MM.1S (cell line): ENCODE measurements around the gene TSHZ2.

Experiments used
- DNase-seq: peaks from one replicate; pipeline ENCODE4 v3.0.0-alpha.2; 2015
- H2AFZ ChIP-seq: fragments of 300-600 bp; sonication (generic); 2 replicates; pipeline ENCODE4 v1.6.0; 2016; ENCODE audit warnings: antibody characterized with exemption, low read length
- H3F3A ChIP-seq: fragments of 300-600 bp; sonication (generic); 2 replicates; pipeline ENCODE4 v1.6.1; 2016; ENCODE audit warnings: mild to moderate bottlenecking, antibody characterized with exemption, low read length, moderate library complexity, mixed read lengths; ENCODE audit not compliant: insufficient read depth
- H3K27ac ChIP-seq: fragments of 300-600 bp; sonication (generic); 2 replicates; pipeline ENCODE4 v1.5.1; 2016; ENCODE audit warnings: mild to moderate bottlenecking, low read length
- H3K27me3 ChIP-seq: fragments of 300-600 bp; sonication (generic); replicated peaks from 2 replicates; pipeline ENCODE4 v1.6.0; 2016; ENCODE audit warnings: low read length; ENCODE audit not compliant: insufficient read depth
- H3K36me3 ChIP-seq: fragments of 300-600 bp; sonication (generic); replicated peaks from 2 replicates; pipeline ENCODE4 v1.6.1; 2016; ENCODE audit warnings: mild to moderate bottlenecking, low read length, mixed read lengths; ENCODE audit not compliant: insufficient read depth
- H3K4me1 ChIP-seq: fragments of 300-600 bp; sonication (generic); 2 replicates; pipeline ENCODE4 v1.6.1; 2016; ENCODE audit warnings: low read length, mixed read lengths
- H3K4me2 ChIP-seq: fragments of 300-600 bp; sonication (generic); 2 replicates; pipeline ENCODE4 v1.6.0; 2016; ENCODE audit warnings: low read depth, low read length
- H3K4me3 ChIP-seq: fragments of 300-600 bp; sonication (generic); 2 replicates; pipeline ENCODE4 v1.5.1; 2016; ENCODE audit warnings: low read length, mixed read lengths
- H3K79me2 ChIP-seq: fragments of 300-600 bp; sonication (generic); 2 replicates; pipeline ENCODE4 v1.6.1; 2016; ENCODE audit warnings: mixed run types, low read length, mixed read lengths
- H3K9ac ChIP-seq: fragments of 300-600 bp; sonication (generic); 2 replicates; pipeline ENCODE4 v1.6.1; 2016; ENCODE audit warnings: low read length, mixed read lengths
- H3K9me2 ChIP-seq: fragments of 300-600 bp; sonication (generic); replicated peaks from 2 replicates; pipeline ENCODE4 v1.6.1; 2016; ENCODE audit warnings: mild to moderate bottlenecking, low read length, mixed read lengths; ENCODE audit not compliant: insufficient read depth
- H3K9me3 ChIP-seq: fragments of 300-600 bp; sonication (generic); replicated peaks from 2 replicates; pipeline ENCODE4 v1.6.1; 2016; ENCODE audit warnings: mild to moderate bottlenecking, low read length, mixed read lengths; ENCODE audit not compliant: insufficient read depth
- H4K20me1 ChIP-seq: fragments of 300-600 bp; sonication (generic); 2 replicates; pipeline ENCODE4 v1.6.1; 2016; ENCODE audit warnings: mild to moderate bottlenecking, low read length, moderate library complexity, mixed read lengths; ENCODE audit not compliant: insufficient read depth
- CTCF ChIP-seq: fragments of 300-600 bp; sonication (generic); IDR thresholded peaks from 2 replicates; pipeline ENCODE4 v1.5.1; 2016; ENCODE audit warnings: antibody characterized with exemption, low read length, mixed read lengths
- EZH2 ChIP-seq: fragments of 300-600 bp; sonication (generic); optimal IDR thresholded peaks from 2 replicates; pipeline ENCODE3; 2017; ENCODE audit warnings: low read depth, mild to moderate bottlenecking, antibody characterized with exemption, low read length, mixed read lengths
- EZH2phosphoT487 ChIP-seq: fragments of 300-600 bp; sonication (generic); IDR thresholded peaks from 2 replicates; pipeline ENCODE4 v1.6.1; 2018; ENCODE audit warnings: antibody characterized with exemption, low read length

TSHZ2 gene

DNA sequence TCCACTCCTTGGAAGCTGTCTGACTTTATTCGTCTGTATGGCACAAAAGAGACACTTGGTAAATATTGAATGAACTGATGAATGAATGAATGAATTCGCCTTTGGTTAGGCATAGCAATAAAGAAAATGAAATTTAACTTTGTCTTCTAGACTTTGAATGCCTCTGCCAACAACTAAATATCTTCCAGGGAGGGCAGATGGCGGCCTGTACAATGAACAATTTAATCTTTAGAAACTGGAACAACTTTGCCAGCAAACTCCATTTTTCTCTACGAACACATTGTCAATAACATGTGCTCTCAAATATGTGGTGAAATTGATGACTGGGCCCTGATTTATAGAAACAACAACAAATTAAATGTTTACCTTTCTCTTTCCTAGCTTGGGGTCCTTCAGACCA is 480.9 kb downstream of the TSHZ2 start:
- H3K9me3 ChIP-seq = no peaks in the 10 kb centered on the region
- H3K9me2 ChIP-seq = no peaks in the 10 kb centered on the region
- H3K79me2 ChIP-seq = no peaks in the 10 kb centered on the region
- no peaks in the 10 kb centered on the region for H4K20me1 ChIP-seq
- H3K27me3 ChIP-seq = no peaks in the 10 kb centered on the region
- no peak for DNase-seq
- H3K4me2 ChIP-seq = no peak overlapping the region
- no peaks in the 10 kb centered on the region for H3K4me1 ChIP-seq
- no peak overlapping the region for H3K9ac ChIP-seq
- H3F3A ChIP-seq = no peaks in the 10 kb centered on the region
- no peaks in the 10 kb centered on the region for H3K36me3 ChIP-seq
- H3K4me3 ChIP-seq = no peak overlapping the region
- no peak for TF ChIP-seq CTCF
- no peak for TF ChIP-seq EZH2phosphoT487
- H3K27ac ChIP-seq = no peak overlapping the region
- no peak overlapping the region for H2AFZ ChIP-seq

DNA sequence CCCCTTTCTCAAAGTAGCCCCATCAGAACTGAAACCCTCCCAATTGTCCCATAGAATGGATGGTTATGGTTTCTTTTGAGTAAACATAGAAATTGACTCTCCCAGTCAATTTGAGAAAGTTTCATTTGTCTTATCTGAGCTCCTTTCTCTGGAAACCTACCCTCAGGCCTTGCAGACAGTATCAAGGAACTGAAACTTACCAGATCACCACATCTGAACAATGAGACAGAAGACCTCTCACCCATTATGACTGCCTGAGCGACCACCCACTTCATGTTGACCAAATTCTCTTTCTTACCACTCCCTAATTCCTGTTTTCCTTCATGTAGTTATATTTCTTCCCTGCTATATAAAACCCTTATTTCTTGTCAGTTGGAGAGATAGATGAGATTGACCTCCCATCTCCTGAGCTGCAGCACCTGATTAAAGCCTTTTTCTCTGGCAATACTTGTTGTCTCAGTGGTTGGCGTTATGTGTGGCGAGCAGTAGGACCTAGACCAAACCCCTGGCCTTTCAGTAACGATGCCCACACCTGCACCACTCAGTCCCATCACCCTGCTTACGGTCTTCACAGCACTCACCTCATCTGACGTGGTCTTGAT is 482.6 kb downstream of the TSHZ2 start:
- no peaks in the 10 kb centered on the region for H3K9me3 ChIP-seq
- TF ChIP-seq EZH2 (no peak), CTCF (no peak), EZH2phosphoT487 (no peak)
- no peaks in the 10 kb centered on the region for H3F3A ChIP-seq
- H3K4me3 ChIP-seq = no peak overlapping the region
- no peak overlapping the region for H2AFZ ChIP-seq
- H3K27me3 ChIP-seq = no peaks in the 10 kb centered on the region
- no peaks in the 10 kb centered on the region for H3K9me2 ChIP-seq
- H3K27ac ChIP-seq = no peak overlapping the region
- no peaks in the 10 kb centered on the region for H3K36me3 ChIP-seq
- H4K20me1 ChIP-seq = no peaks in the 10 kb centered on the region
- no peak for DNase-seq
- H3K4me1 ChIP-seq = no peaks in the 10 kb centered on the region
- no peaks in the 10 kb centered on the region for H3K79me2 ChIP-seq
- no peak overlapping the region for H3K9ac ChIP-seq
- no peak overlapping the region for H3K4me2 ChIP-seq

DNA sequence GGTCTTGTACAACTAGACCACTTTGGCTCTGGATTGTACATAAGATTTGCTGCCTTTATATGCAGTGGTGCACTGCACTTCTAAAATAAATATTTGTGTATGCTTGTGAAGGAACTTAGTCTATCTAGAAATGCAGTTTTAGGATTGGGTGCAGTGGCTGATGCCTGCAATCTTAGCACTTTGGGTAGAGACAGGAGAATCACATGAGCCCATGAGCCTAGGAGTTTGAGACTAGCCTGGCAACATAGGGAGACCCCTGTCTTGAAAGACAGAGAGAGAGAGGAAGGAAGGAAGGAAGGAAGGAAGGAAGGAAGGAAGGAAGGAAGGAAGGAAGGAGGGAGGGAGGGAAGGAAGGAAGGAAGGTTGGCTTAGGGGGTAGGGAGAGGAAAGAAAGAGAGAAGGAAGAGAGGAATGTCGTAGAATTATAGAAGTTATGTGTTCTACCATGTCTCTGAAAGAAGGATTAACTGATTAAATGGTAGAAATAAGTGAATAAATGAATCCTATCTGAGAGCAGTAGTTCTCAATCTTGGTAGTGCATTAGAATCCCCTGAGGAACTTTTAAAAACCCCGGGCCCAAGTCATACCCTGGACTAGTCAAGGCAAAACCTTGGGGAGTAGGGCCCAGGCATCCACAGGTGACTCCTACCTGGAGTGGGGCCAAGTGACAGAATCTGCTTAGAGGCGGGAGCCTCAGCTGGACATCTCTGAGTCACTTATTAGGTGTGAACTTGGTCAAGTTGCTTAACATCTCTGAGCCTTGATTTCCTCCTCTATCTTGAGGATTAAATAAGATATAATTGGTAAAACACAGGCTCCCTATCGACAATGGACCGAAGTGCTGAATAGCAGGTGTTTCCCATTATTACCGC is 491.2 kb downstream of the TSHZ2 start:
- H2AFZ ChIP-seq = no peak overlapping the region
- no peak overlapping the region for H3K27ac ChIP-seq
- no peaks in the 10 kb centered on the region for H3K79me2 ChIP-seq
- H3K4me3 ChIP-seq = no peak overlapping the region
- no peaks in the 10 kb centered on the region for H3K9me3 ChIP-seq
- H3K36me3 ChIP-seq = no peaks in the 10 kb centered on the region
- H3K4me1 ChIP-seq = no peaks in the 10 kb centered on the region
- H3K9me2 ChIP-seq = no peaks in the 10 kb centered on the region
- H3K27me3 ChIP-seq = no peaks in the 10 kb centered on the region
- DNase-seq = no peak
- no peak overlapping the region for H3K4me2 ChIP-seq
- no peaks in the 10 kb centered on the region for H4K20me1 ChIP-seq
- no peak overlapping the region for H3K9ac ChIP-seq
- H3F3A ChIP-seq = no peaks in the 10 kb centered on the region
- TF ChIP-seq CTCF = no peak
- no peak for TF ChIP-seq EZH2phosphoT487
- TF ChIP-seq EZH2 = no peak
